ENCODE data around the gene DERL3.
A peak's percentile ranks its signal among the peaks of the same experiment; 100 is the strongest.

- TF ChIP-seq POLR2AphosphoS5 (IDR thresholded peaks at IDR 0.05): peak in 1 of 4 donors; percentile 10
- no peak for TF ChIP-seq POLR2A (IDR thresholded peaks at IDR 0.05)
- TF ChIP-seq CTCF (IDR thresholded peaks at IDR 0.05): peak in 3 of 4 experiments; percentile 13 to 40 (median 19)
Observed at GRCh38 chr22:23856721-23857605, 18.2 kb upstream of the DERL3 start.
